ENCODE data around the gene OLFML1. TPM values are rescaled to one million over a fixed set of nuclear protein-coding genes. Genes with fewer than 3 reads are reported as not detected.

The OLFML1 gene
- total RNA-seq, 1 experiment from 2014 or later = not detected

DNA sequence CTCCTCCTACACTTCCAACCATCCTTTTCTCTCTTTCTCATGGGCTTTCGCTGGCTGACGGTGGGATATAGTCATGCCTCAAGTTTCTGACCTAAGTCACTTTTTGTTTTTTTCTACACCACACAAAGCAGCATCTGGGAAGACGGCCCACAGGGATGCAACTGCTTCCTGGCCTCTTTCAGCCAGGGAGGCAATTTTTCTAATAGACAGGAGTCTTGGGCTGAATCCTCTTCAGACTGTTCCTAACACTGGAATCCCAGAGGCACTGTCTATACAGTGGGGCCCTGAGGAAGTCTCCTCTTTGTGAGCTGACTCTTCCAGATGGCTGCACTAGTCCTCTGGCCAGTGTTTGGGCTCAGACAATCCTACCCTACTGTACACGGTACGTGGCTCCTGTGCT, 39.7 kb upstream of the OLFML1 start:
- Histone ChIP-seq H3K9me2 (replicated peaks; ENCODE audit: insufficient read depth, low read length) (no peaks in the 10 kb centered on the region), H3K36me3 (ENCODE audit: insufficient read depth, low read length) (no peaks in the 10 kb centered on the region), H3K9me3 (ENCODE audit: low read length) (no peaks in the 10 kb centered on the region), H3K27ac (ENCODE audit: low read length) (no peak overlapping the region), H3K79me2 (ENCODE audit: low read length) (no peaks in the 10 kb centered on the region), H4K20me1 (ENCODE audit: insufficient read depth, low read depth, low read length) (no peaks in the 10 kb centered on the region), H3K4me3 (ENCODE audit: low read length) (no peak overlapping the region), H3K4me2 (ENCODE audit: low read depth, low read length, poor library complexity, severe bottlenecking) (no peak overlapping the region), H3K27me3 (ENCODE audit: low read length) (no peaks in the 10 kb centered on the region), H3K4me1 (ENCODE audit: low read length) (peaks cover 8% of the 10 kb centered on the region), H2AFZ (ENCODE audit: low read length) (no peak overlapping the region), H3K9ac (ENCODE audit: low read length) (no peak overlapping the region)
- DNase-seq = no peak

DNA sequence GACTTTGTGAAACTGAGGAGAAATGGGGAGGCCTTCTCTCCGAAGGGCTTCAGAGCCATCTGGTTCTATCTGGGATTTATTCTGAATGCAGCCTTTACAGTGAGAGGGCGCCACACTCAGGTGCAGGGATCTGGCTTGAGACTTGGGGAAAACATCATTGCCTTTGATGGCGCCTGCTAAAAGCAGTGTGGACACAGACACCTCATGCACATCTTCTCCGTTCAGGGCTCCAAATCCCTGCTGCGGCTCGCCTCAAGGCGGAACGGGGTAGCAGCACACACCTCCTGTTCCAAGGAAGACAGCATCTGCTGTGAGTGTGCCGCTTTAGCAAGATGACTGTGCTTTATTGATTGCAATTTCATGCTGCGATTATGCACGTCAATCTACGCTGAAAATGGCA, 37.1 kb upstream of the OLFML1 start:
- Histone ChIP-seq H3K79me2 (ENCODE audit: low read length) (no peaks in the 10 kb centered on the region), H3K4me3 (ENCODE audit: low read length) (no peak overlapping the region), H3K9ac (ENCODE audit: low read length) (no peak overlapping the region)

DNA sequence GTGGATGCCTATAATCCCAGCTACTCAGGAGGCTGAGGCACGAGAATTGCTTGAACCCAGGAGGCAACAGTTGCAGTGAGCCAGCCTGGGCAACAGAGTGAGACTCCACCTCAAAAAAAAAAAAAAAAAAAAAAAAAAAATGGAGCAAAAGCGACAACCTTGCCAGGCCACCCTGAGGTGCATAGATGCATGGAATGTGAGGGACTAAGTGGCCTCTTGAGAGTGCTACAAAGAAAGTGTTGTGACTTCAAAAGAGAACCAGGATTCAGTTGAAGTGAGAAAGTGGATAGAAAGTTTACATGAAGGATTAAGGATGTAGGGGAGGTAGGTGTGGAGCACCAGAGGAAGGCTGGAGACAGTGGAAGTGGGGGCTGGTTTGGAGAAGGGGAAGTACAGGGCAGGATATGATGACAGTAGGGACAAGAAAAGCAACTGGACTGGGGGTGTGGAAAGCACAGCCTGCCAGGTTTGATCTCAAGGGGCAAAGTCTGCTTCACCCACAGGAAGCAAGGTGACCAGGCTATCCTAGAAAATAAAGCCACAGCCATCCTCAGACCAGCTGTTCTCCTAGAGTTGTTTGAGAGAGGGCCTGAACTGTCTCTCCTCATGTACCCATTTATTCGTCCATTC, 36.0 kb upstream of the OLFML1 start:
- Histone ChIP-seq H3K79me2 (ENCODE audit: low read length) (no peaks in the 10 kb centered on the region), H4K20me1 (ENCODE audit: insufficient read depth, low read depth, low read length) (no peaks in the 10 kb centered on the region), H3K4me2 (ENCODE audit: low read depth, low read length, poor library complexity, severe bottlenecking) (no peak overlapping the region), H3K27ac (ENCODE audit: low read length) (no peak overlapping the region), H3K9me3 (ENCODE audit: low read length) (no peaks in the 10 kb centered on the region), H3K27me3 (ENCODE audit: low read length) (no peaks in the 10 kb centered on the region), H3K36me3 (ENCODE audit: insufficient read depth, low read length) (no peaks in the 10 kb centered on the region), H3K9me2 (replicated peaks; ENCODE audit: insufficient read depth, low read length) (no peaks in the 10 kb centered on the region), H3K4me3 (ENCODE audit: low read length) (no peak overlapping the region), H3K9ac (ENCODE audit: low read length) (no peak overlapping the region), H2AFZ (ENCODE audit: low read length) (no peak overlapping the region), H3K4me1 (ENCODE audit: low read length) (peaks cover 8% of the 10 kb centered on the region)
- no peak for DNase-seq

More for the DNA sequence above, 37.1 kb upstream of the OLFML1 start:
- DNase-seq = peak; percentile 56
- Histone ChIP-seq H2AFZ (ENCODE audit: low read length) (no peak overlapping the region), H3K36me3 (ENCODE audit: insufficient read depth, low read length) (no peaks in the 10 kb centered on the region), H3K9me3 (ENCODE audit: low read length) (no peaks in the 10 kb centered on the region), H4K20me1 (ENCODE audit: insufficient read depth, low read depth, low read length) (no peaks in the 10 kb centered on the region), H3K4me1 (ENCODE audit: low read length) (peaks cover 8% of the 10 kb centered on the region), H3K27me3 (ENCODE audit: low read length) (no peaks in the 10 kb centered on the region), H3K27ac (ENCODE audit: low read length) (no peak overlapping the region), H3K9me2 (replicated peaks; ENCODE audit: insufficient read depth, low read length) (no peaks in the 10 kb centered on the region), H3K4me2 (ENCODE audit: low read depth, low read length, poor library complexity, severe bottlenecking) (no peak overlapping the region)

DNA sequence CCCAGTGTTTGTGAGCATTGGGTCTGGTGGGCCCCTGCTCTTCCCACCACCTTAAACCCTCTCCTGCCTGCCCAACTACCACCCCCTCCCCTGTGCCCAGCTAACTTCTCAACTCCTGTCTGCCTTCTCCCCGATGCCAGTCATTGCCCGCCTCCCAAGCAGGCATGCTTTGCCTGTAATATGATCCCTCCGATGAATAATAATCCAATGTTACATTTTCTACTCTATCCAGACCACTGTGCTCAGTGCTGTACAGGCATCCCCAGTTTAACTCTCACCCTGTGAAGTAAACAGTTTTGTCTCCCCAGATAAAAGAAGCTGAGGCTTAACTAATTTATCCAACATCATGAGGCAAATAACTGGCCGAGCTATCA, 35.5 kb upstream of the OLFML1 start:
- no peak overlapping the region for H3K27ac ChIP-seq (ENCODE audit: low read length)
- no peak overlapping the region for H3K4me3 ChIP-seq (ENCODE audit: low read length)
- no peak overlapping the region for H2AFZ ChIP-seq (ENCODE audit: low read length)
- no peaks in the 10 kb centered on the region for H3K9me3 ChIP-seq (ENCODE audit: low read length)
- H3K9ac ChIP-seq (ENCODE audit: low read length) = no peak overlapping the region
- H3K4me1 ChIP-seq (ENCODE audit: low read length) = peaks cover 8% of the 10 kb centered on the region
- H3K4me2 ChIP-seq (ENCODE audit: low read depth, low read length, poor library complexity, severe bottlenecking) = no peak overlapping the region
- no peaks in the 10 kb centered on the region for H4K20me1 ChIP-seq (ENCODE audit: insufficient read depth, low read depth, low read length)
- H3K36me3 ChIP-seq (ENCODE audit: insufficient read depth, low read length) = no peaks in the 10 kb centered on the region
- no peaks in the 10 kb centered on the region for H3K27me3 ChIP-seq (ENCODE audit: low read length)
- H3K79me2 ChIP-seq (ENCODE audit: low read length) = no peaks in the 10 kb centered on the region
- DNase-seq = no peak
- H3K9me2 ChIP-seq (replicated peaks; ENCODE audit: insufficient read depth, low read length) = no peaks in the 10 kb centered on the region

GRCh38 chr11:7450836-7451235, 34.5 kb upstream of the OLFML1 start:
- Histone ChIP-seq H3K36me3 (ENCODE audit: insufficient read depth, low read length) (no peaks in the 10 kb centered on the region), H3K9me2 (replicated peaks; ENCODE audit: insufficient read depth, low read length) (no peaks in the 10 kb centered on the region), H3K4me1 (ENCODE audit: low read length) (peaks cover 8% of the 10 kb centered on the region), H3K9me3 (ENCODE audit: low read length) (no peaks in the 10 kb centered on the region), H2AFZ (ENCODE audit: low read length) (no peak overlapping the region), H3K27ac (ENCODE audit: low read length) (no peak overlapping the region), H3K27me3 (ENCODE audit: low read length) (no peaks in the 10 kb centered on the region), H3K79me2 (ENCODE audit: low read length) (no peaks in the 10 kb centered on the region), H4K20me1 (ENCODE audit: insufficient read depth, low read depth, low read length) (no peaks in the 10 kb centered on the region), H3K9ac (ENCODE audit: low read length) (no peak overlapping the region), H3K4me3 (ENCODE audit: low read length) (no peak overlapping the region), H3K4me2 (ENCODE audit: low read depth, low read length, poor library complexity, severe bottlenecking) (no peak overlapping the region)
- DNase-seq = no peak

DNA sequence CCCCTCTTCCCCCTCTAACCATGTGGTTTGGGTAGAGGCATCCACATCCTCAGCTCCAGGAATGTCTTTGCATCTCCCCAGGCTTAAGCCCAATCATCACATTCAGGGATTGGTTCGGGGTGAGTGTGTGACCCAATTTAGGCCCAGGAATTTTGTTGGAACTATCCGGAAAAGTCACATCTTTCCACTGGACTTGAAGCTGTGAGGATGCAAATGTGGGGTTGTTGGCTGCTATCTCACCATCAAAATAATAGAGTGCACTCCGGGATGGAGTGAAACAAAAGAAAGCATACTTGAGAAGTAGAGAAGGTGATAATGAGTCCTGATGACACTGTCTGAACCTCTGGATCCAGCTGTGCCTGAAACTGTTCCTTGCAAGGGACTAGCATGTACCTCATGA, 33.8 kb upstream of the OLFML1 start:
- H3K27ac ChIP-seq (ENCODE audit: low read length) = no peak overlapping the region
- H3K4me3 ChIP-seq (ENCODE audit: low read length) = no peak overlapping the region
- DNase-seq = no peak
- H3K27me3 ChIP-seq (ENCODE audit: low read length) = no peaks in the 10 kb centered on the region
- H3K4me1 ChIP-seq (ENCODE audit: low read length) = peaks cover 8% of the 10 kb centered on the region
- no peaks in the 10 kb centered on the region for H3K9me2 ChIP-seq (replicated peaks; ENCODE audit: insufficient read depth, low read length)
- H2AFZ ChIP-seq (ENCODE audit: low read length) = no peak overlapping the region
- H3K36me3 ChIP-seq (ENCODE audit: insufficient read depth, low read length) = no peaks in the 10 kb centered on the region
- no peaks in the 10 kb centered on the region for H3K79me2 ChIP-seq (ENCODE audit: low read length)
- no peak overlapping the region for H3K9ac ChIP-seq (ENCODE audit: low read length)
- H3K9me3 ChIP-seq (ENCODE audit: low read length) = no peaks in the 10 kb centered on the region
- H4K20me1 ChIP-seq (ENCODE audit: insufficient read depth, low read depth, low read length) = no peaks in the 10 kb centered on the region
- H3K4me2 ChIP-seq (ENCODE audit: low read depth, low read length, poor library complexity, severe bottlenecking) = no peak overlapping the region

DNA sequence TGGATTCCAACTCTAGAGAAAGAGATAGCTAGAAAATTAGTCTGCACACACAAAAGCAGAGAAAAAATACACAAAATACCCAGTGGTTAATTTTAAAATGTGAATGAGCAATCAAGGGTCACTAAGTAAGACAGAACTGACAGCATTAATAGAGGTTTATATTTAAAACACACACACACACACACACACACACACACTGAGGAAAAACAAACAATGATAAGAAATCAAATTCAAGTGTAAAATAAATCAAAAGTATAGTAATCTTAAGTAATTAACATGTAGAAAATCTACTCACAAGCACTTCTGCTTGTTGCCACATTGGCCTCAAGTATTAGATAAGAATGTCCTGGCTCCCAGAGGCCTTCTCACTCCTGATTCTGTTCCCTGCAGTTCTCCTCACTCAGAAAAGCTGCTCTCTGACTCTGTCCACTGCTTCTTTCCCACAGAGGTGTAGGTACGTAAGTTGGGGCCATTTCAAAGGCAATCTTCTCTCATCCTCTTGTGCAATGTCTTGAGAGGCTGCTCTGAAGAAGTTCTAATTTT, 33.3 kb upstream of the OLFML1 start:
- H3K9me2 ChIP-seq (replicated peaks; ENCODE audit: insufficient read depth, low read length) = no peaks in the 10 kb centered on the region

DNA sequence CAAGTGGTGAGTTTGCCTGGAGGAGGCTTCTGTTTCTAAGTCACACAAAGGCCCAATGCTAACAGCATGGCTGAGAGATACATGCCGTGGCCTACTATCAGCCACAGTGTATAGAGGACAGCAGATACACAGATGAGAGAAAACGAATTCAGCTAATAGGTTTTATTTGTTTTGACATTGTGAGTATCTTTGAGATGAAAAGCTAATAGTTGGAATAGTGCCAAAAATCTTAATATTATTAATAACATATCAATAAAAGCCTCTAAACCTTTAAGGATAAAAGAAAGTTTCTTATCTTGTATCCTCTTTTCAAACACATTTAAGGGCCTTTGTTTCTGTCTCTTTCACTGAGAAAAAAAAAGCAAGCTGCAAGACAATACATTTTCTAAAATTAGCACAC, 30.5 kb upstream of the OLFML1 start:
- Histone ChIP-seq H3K4me3 (ENCODE audit: low read length) (no peak overlapping the region), H2AFZ (ENCODE audit: low read length) (no peak overlapping the region), H3K79me2 (ENCODE audit: low read length) (no peaks in the 10 kb centered on the region), H3K9me3 (ENCODE audit: low read length) (no peaks in the 10 kb centered on the region), H3K9ac (ENCODE audit: low read length) (no peak overlapping the region), H3K36me3 (ENCODE audit: insufficient read depth, low read length) (no peaks in the 10 kb centered on the region), H3K27me3 (ENCODE audit: low read length) (no peaks in the 10 kb centered on the region), H3K4me2 (ENCODE audit: low read depth, low read length, poor library complexity, severe bottlenecking) (no peak overlapping the region), H4K20me1 (ENCODE audit: insufficient read depth, low read depth, low read length) (no peaks in the 10 kb centered on the region), H3K27ac (ENCODE audit: low read length) (no peak overlapping the region), H3K4me1 (ENCODE audit: low read length) (peaks cover 2% of the 10 kb centered on the region), H3K9me2 (replicated peaks; ENCODE audit: insufficient read depth, low read length) (no peaks in the 10 kb centered on the region)
- no peak for DNase-seq

More for the DNA sequence above, 33.3 kb upstream of the OLFML1 start:
- no peak for DNase-seq
- Histone ChIP-seq H3K4me2 (ENCODE audit: low read depth, low read length, poor library complexity, severe bottlenecking) (no peak overlapping the region), H3K27ac (ENCODE audit: low read length) (no peak overlapping the region), H3K79me2 (ENCODE audit: low read length) (no peaks in the 10 kb centered on the region), H3K4me3 (ENCODE audit: low read length) (no peak overlapping the region), H2AFZ (ENCODE audit: low read length) (no peak overlapping the region), H3K27me3 (ENCODE audit: low read length) (no peaks in the 10 kb centered on the region), H3K9me3 (ENCODE audit: low read length) (no peaks in the 10 kb centered on the region), H4K20me1 (ENCODE audit: insufficient read depth, low read depth, low read length) (no peaks in the 10 kb centered on the region), H3K36me3 (ENCODE audit: insufficient read depth, low read length) (no peaks in the 10 kb centered on the region), H3K4me1 (ENCODE audit: low read length) (peaks cover 8% of the 10 kb centered on the region), H3K9ac (ENCODE audit: low read length) (no peak overlapping the region)
